Measurements from ENCODE around the gene ZFAND3. TPM values are rescaled to one million over a fixed set of nuclear protein-coding genes. Genes with fewer than 3 reads are reported as not detected.
"Not testable (repeated sequence)": the region's sequence is repeated elsewhere in the genome, so short reads cannot be mapped to it uniquely, and the experiment has no call there.

The ZFAND3 gene
- total and polyA plus RNA-seq, 4 donors = 24.5 to 152 (median 81.6) TPM

DNA sequence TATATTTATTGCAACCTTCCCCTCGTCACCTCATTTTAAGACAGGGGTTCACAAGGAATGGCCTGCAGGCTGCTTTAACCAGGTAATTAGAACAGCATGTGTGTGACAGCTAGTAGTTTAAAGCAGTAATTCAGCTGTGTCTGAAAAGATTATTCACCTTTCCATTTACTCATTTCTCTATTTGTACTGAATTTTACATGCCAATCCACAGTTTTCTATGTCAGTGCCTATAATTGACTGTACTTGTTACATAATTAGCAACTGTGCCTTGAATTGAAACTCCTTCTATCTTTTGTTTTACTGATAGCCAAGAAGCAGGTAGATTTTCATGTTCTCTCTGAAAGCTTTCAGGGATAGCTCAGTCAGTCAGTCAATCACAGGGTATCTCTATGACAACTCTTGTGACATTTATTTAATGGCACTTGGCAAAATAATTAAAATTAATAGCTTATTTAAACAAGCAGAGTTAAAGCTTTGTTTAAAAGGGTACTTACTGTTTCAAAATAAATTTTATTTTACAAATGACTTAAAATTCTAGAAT lies 214.0 kb downstream of the ZFAND3 start:
- DNase-seq (ENCODE audit: low read depth in 4 of 6, low spot score in 6 of 6) = no peak

DNA sequence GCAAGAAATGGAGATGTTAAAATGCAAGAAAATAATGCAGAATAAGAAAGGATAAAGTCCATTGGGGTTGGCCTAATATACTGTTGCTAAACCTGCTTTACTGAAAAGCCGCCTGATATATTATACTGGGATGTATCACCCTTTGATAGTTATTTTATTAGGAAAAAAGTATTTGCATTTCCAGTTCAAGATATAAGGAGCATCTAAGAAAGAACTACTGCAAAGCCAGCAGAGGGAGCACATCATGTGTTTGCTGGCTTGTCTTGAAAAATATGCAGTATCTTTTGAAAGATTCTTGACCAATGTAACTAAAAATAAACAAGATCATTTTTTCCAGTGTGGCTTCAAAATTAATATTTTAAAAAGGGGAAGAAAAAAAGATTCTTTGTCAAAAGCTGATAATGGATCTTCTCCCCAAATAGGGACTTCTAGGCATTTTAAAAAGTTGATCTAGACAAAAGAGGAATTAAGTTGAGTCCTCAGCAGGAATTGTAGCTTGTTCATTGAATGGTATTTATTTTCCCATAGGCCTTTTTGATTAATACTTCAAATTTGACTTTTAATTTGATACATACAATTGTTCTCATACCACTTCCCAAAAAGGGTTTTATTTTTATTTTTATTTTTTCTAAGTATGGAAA lies 214.9 kb downstream of the ZFAND3 start:
- peak in 2 of 6 donors; percentile 46 to 78 for DNase-seq (ENCODE audit: low read depth in 4 of 6, low spot score in 6 of 6)
- H3K27me3 ChIP-seq (ENCODE audit: control insufficient read depth, insufficient read depth, low read length) = no peaks in the 10 kb centered on the region
- WGBS (ENCODE audit: insufficient coverage) = no CpG with 5 or more reads among the region's 1 CpG
- no peaks in the 10 kb centered on the region for H3K36me3 ChIP-seq (ENCODE audit: control insufficient read depth, insufficient read depth, low read length)
- H3K27ac ChIP-seq (ENCODE audit: low read depth, low read length) = no peak overlapping the region
- no peaks in the 10 kb centered on the region for H3K4me1 ChIP-seq (ENCODE audit: control insufficient read depth, insufficient read depth, low read length)
- no peaks in the 10 kb centered on the region for H3K9me3 ChIP-seq (ENCODE audit: control insufficient read depth, insufficient read depth, low read length)
- no peak overlapping the region for H3K4me3 ChIP-seq (ENCODE audit: low read depth, low read length)

More for the DNA sequence above, 214.0 kb downstream of the ZFAND3 start:
- Histone ChIP-seq H3K4me1 (ENCODE audit: control insufficient read depth, insufficient read depth, low read length) (no peaks in the 10 kb centered on the region), H3K9me3 (ENCODE audit: control insufficient read depth, insufficient read depth, low read length) (no peaks in the 10 kb centered on the region), H3K36me3 (ENCODE audit: control insufficient read depth, insufficient read depth, low read length) (no peaks in the 10 kb centered on the region), H3K27me3 (ENCODE audit: control insufficient read depth, insufficient read depth, low read length) (no peaks in the 10 kb centered on the region), H3K4me3 (ENCODE audit: low read depth, low read length) (no peak overlapping the region), H3K27ac (ENCODE audit: low read depth, low read length) (no peak overlapping the region)
- no CpG with 5 or more reads among the region's 1 CpG for WGBS (ENCODE audit: insufficient coverage)

DNA sequence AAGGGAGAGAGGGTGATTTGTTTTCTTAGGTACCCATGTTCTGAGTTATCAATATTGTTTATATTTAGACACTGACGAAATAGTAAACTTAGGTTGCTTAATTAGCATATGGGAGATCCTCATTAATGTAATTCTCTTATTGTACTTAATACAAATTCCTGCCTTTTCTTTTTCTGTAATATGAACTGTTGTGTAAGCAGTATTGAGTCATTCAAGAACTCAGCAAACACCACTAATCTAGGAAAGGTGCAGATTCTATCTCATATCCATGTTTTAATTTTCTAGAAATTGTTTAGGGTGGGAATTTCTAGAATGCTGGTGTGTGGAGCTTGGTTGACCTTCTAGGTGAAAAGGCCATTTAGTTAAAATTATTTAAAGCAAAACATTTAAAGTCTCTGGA lies 216.0 kb downstream of the ZFAND3 start:
- Histone ChIP-seq H3K4me1 (ENCODE audit: control insufficient read depth, insufficient read depth, low read length) (no peaks in the 10 kb centered on the region), H3K36me3 (ENCODE audit: control insufficient read depth, insufficient read depth, low read length) (no peaks in the 10 kb centered on the region), H3K4me3 (ENCODE audit: low read depth, low read length) (no peak overlapping the region), H3K27ac (ENCODE audit: low read depth, low read length) (no peak overlapping the region), H3K27me3 (ENCODE audit: control insufficient read depth, insufficient read depth, low read length) (no peaks in the 10 kb centered on the region), H3K9me3 (ENCODE audit: control insufficient read depth, insufficient read depth, low read length) (no peaks in the 10 kb centered on the region)
- DNase-seq (ENCODE audit: low read depth in 4 of 6, low spot score in 6 of 6) = no peak
- no CpG with 5 or more reads among the region's 1 CpG for WGBS (ENCODE audit: insufficient coverage)

DNA sequence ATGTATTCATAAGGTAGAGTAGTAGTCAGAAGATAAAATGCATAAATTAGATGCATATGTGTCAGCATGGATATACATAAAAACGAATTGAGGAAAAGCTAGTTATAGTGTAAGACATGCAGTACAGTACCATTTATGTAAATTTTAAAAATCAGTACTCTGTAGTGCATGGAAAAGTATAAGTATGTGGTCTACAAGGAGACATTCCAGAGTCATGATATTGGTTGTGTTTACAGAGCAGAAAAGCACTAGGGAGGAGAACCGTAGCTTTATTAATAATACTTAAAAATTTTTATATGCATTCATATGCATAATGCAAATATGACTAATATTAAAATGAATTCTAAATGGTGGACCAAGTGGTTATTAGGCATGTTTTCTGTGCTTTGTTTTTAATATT lies 220.0 kb downstream of the ZFAND3 start:
- DNase-seq (ENCODE audit: low read depth in 4 of 6, low spot score in 6 of 6) = no peak
- Histone ChIP-seq H3K27ac (ENCODE audit: low read depth, low read length) (no peak overlapping the region), H3K27me3 (ENCODE audit: control insufficient read depth, insufficient read depth, low read length) (no peaks in the 10 kb centered on the region), H3K9me3 (ENCODE audit: control insufficient read depth, insufficient read depth, low read length) (no peaks in the 10 kb centered on the region), H3K36me3 (ENCODE audit: control insufficient read depth, insufficient read depth, low read length) (no peaks in the 10 kb centered on the region), H3K4me3 (ENCODE audit: low read depth, low read length) (no peak overlapping the region), H3K4me1 (ENCODE audit: control insufficient read depth, insufficient read depth, low read length) (no peaks in the 10 kb centered on the region)
- no CpG with 5 or more reads among the region's 2 CpGs for WGBS (ENCODE audit: insufficient coverage)

DNA sequence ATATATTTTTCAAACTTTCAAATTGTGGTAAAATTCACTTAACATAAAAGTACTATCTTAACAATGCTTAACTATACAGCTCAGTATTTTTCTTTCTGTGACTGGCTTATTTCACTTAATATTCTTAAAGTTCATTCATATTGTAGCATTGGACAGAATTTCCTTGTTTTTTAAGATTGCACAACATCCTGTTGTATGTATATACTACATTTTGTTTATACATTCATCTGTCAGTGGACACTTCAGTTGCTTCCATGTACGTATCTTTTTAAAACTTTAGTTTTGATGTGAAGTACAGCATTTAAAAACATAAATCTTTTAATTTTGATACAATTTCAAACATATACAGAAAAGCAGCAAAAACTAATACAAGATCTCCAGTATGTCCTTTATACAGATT lies 220.7 kb downstream of the ZFAND3 start:
- Histone ChIP-seq H3K36me3 (ENCODE audit: control insufficient read depth, insufficient read depth, low read length) (no peaks in the 10 kb centered on the region), H3K4me1 (ENCODE audit: control insufficient read depth, insufficient read depth, low read length) (no peaks in the 10 kb centered on the region), H3K9me3 (ENCODE audit: control insufficient read depth, insufficient read depth, low read length) (no peaks in the 10 kb centered on the region), H3K4me3 (ENCODE audit: low read depth, low read length) (no peak overlapping the region), H3K27me3 (ENCODE audit: control insufficient read depth, insufficient read depth, low read length) (no peaks in the 10 kb centered on the region), H3K27ac (ENCODE audit: low read depth, low read length) (no peak overlapping the region)
- no CpG with 5 or more reads among the region's 1 CpG for WGBS (ENCODE audit: insufficient coverage)
- no peak for DNase-seq (ENCODE audit: low read depth in 4 of 6, low spot score in 6 of 6)

DNA sequence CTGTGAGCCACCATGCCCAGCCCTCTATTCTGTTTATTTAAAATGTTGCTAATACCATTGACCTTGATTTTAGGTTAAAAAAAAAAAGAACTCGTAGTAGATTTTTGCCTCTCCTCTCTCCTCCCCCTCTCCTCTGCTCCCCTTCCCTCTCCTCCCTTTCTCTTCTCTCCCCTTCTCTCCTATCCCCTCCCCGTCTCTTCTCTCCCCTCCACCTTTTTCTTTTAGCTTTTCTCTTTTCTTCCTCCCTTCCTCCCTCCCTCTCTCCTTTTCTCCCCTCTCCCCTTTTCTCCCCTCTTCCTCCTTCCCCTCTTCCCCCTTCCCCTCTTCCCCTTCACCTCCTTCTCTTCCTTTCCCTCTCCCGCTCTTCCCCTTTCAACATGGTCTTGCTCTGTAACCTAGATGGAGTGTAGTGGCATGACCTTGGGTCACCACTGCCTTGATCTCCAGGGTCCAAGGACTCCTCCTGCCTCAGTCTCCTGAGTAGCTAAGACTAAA lies 223.8 kb downstream of the ZFAND3 start:
- H3K27me3 ChIP-seq (ENCODE audit: control insufficient read depth, insufficient read depth, low read length) = no peaks in the 10 kb centered on the region
- no peaks in the 10 kb centered on the region for H3K36me3 ChIP-seq (ENCODE audit: control insufficient read depth, insufficient read depth, low read length)
- no peak overlapping the region for H3K4me3 ChIP-seq (ENCODE audit: low read depth, low read length)
- H3K9me3 ChIP-seq (ENCODE audit: control insufficient read depth, insufficient read depth, low read length) = no peaks in the 10 kb centered on the region
- H3K27ac ChIP-seq (ENCODE audit: low read depth, low read length) = no peak overlapping the region
- no peaks in the 10 kb centered on the region for H3K4me1 ChIP-seq (ENCODE audit: control insufficient read depth, insufficient read depth, low read length)
- no peak for DNase-seq (ENCODE audit: low read depth in 4 of 6, low spot score in 6 of 6)
- 100% methylated on average over 1 of the region's 3 CpGs for WGBS (ENCODE audit: insufficient coverage)

DNA sequence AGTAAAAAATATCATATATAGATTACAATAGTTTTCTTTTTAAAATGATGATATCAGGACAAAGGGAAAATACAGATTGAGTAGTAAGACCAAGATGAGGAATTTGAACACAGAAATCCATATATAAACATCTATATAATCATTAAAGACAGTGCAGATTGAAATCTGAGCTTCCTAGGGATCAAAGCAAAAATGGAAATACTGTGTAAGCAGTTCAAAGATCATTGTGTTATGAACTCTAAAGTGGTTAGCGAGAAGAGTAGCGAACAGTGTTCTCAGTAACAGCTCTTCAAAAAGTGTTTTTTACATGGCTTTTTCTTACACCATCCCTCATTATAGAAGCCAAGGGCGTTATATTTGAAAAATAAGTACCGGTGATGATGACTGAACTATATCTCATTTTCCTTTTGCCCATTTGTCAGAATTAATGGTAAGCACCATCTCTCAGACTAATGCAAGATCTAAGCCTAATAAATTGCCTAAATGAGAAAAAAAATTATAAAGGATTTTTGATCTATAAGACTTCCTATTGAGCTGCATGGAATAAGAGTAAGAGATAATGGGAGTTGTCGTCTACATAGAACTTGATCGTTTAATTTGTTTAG lies 226.3 kb downstream of the ZFAND3 start:
- Histone ChIP-seq H3K4me1 (ENCODE audit: control insufficient read depth, insufficient read depth, low read length) (no peaks in the 10 kb centered on the region), H3K9me3 (ENCODE audit: control insufficient read depth, insufficient read depth, low read length) (no peaks in the 10 kb centered on the region), H3K27ac (ENCODE audit: low read depth, low read length) (no peak overlapping the region), H3K36me3 (ENCODE audit: control insufficient read depth, insufficient read depth, low read length) (no peaks in the 10 kb centered on the region), H3K4me3 (ENCODE audit: low read depth, low read length) (no peak overlapping the region), H3K27me3 (ENCODE audit: control insufficient read depth, insufficient read depth, low read length) (no peaks in the 10 kb centered on the region)
- no peak for DNase-seq (ENCODE audit: low read depth in 4 of 6, low spot score in 6 of 6)
- no CpG with 5 or more reads among the region's 6 CpGs for WGBS (ENCODE audit: insufficient coverage)

DNA sequence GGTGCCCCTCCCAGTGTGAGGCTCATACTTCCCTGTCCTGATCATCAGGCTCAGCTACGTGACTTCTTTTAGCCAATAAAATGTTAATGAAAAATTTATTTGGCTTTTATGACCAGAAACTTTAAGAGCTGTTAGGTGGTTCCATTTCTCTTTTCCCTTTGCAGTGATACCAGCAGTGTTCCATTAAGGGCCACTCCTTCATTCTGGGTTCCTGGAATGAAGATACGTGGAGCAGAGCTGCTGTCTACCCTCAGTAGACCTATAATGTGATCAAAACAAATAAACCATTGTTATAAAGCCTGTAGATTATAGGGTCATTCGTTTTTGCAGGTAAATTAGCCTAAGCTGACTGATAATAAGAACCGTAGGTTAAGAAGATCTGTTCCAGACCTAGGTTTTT lies 228.0 kb downstream of the ZFAND3 start:
- H3K4me1 ChIP-seq (ENCODE audit: control insufficient read depth, insufficient read depth, low read length) = no peaks in the 10 kb centered on the region
- no CpG with 5 or more reads among the region's 4 CpGs for WGBS (ENCODE audit: insufficient coverage)
- no peaks in the 10 kb centered on the region for H3K9me3 ChIP-seq (ENCODE audit: control insufficient read depth, insufficient read depth, low read length)
- no peak for DNase-seq (ENCODE audit: low read depth in 4 of 6, low spot score in 6 of 6)
- H3K4me3 ChIP-seq (ENCODE audit: low read depth, low read length) = no peak overlapping the region
- no peaks in the 10 kb centered on the region for H3K27me3 ChIP-seq (ENCODE audit: control insufficient read depth, insufficient read depth, low read length)
- H3K27ac ChIP-seq (ENCODE audit: low read depth, low read length) = no peak overlapping the region
- H3K36me3 ChIP-seq (ENCODE audit: control insufficient read depth, insufficient read depth, low read length) = no peaks in the 10 kb centered on the region

DNA sequence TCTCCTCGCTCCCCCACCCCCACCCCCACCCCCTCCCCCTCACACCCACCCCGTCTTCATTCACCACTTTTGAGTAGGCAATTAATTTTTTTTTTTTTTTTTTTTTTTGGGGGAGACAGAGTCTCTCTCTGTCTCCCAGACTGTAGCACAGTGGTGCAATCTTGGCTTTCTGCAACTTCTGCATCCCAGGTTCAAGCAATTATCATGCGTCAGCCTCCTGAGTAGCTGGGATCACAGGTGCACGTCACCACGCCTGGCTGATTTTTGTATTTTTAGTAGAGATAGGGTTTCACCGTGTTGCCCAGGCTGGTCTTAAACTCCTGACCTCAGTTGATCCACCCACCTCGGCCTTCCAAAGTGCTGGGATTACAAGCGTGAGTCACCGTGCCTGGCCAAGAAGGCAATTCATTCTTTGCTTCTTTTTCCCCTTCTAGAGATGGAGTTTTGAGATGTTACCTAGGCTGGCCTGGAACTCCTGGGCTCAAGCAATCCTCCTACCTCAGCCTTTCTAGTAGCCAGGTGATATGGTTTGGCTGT lies 230.4 kb downstream of the ZFAND3 start:
- not testable (repeated sequence) for DNase-seq (ENCODE audit: low read depth in 4 of 6, low spot score in 6 of 6); H3K36me3 ChIP-seq (ENCODE audit: control insufficient read depth, insufficient read depth, low read length); H3K27ac ChIP-seq (ENCODE audit: low read depth, low read length); H3K9me3 ChIP-seq (ENCODE audit: control insufficient read depth, insufficient read depth, low read length); H3K4me3 ChIP-seq (ENCODE audit: low read depth, low read length); H3K4me1 ChIP-seq (ENCODE audit: control insufficient read depth, insufficient read depth, low read length); H3K27me3 ChIP-seq (ENCODE audit: control insufficient read depth, insufficient read depth, low read length)
- WGBS (ENCODE audit: insufficient coverage) = 100% methylated on average over 1 of the region's 9 CpGs

All from spinal cord (tissue), 10 donors.